ENCODE data around the gene GPX6.
"Not testable (repeated sequence)": the region's sequence is repeated elsewhere in the genome, so short reads cannot be mapped to it uniquely, and the experiment has no call there.

Gene GPX6

DNA sequence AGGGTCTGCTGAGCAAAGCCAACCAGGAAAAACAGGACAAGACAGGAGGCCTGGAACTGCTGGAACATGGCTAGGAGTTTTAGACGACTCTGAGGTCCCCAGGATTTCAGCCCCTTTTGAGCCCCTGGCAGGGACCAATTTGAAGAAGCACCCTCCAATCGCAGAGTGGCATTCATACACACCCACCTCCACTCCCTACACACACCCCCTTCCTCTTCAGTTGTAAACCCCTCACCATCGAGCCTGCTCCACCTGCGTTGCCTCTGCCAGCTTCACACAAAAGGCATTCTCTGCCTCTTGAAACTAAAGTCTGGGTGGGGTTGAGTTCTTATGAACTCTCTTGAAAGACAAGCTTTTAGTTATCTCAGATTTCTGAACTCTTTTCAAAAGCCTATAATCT, at the start of gene GPX6:
Gene GPX6, minus strand, starts transcription at position 118 of the 400 bp plus-strand sequence. Its CDS starts 50 bp downstream, at position 68.
- H3K4me3 ChIP-seq = no peak within 1 kb of the TSS
- no peak for TF ChIP-seq POLR2AphosphoS5 (IDR thresholded peaks at IDR 0.05; ENCODE audit: borderline replicate concordance, low read depth, low read length)
- no peak for TF ChIP-seq FOXP2 (optimal IDR thresholded peaks at IDR 0.05; ENCODE audit: control extremely low read depth, extremely low read length, insufficient read depth)
- no peak for TF ChIP-seq EZH2 (IDR thresholded peaks at IDR 0.05)
- H3K9me3 ChIP-seq (ENCODE audit: low read depth, low read length) = no peaks in the 10 kb centered on the region
- no peak within 1 kb of the TSS for H3K27ac ChIP-seq
- H3K9ac ChIP-seq (ENCODE audit: insufficient read length) = no peak within 1 kb of the TSS
- H3K36me3 ChIP-seq (ENCODE audit: insufficient read depth, low read length) = no peaks in the 10 kb centered on the region
- no peak for DNase-seq (ENCODE audit: low read depth, low spot score)

GRCh38 chr6:28563430-28564095, 48.0 kb upstream of the GPX6 start:
- no peak for TF ChIP-seq FOXP2 (optimal IDR thresholded peaks at IDR 0.05; ENCODE audit: control extremely low read depth, extremely low read length, insufficient read depth)
- no peak for TF ChIP-seq EZH2 (IDR thresholded peaks at IDR 0.05)
- no peak for TF ChIP-seq POLR2AphosphoS5 (IDR thresholded peaks at IDR 0.05; ENCODE audit: borderline replicate concordance, low read depth, low read length)
- Histone ChIP-seq H3K27ac (no peak overlapping the region), H3K9ac (ENCODE audit: insufficient read length) (no peak overlapping the region), H3K36me3 (ENCODE audit: insufficient read depth, low read length) (no peaks in the 10 kb centered on the region), H3K4me3 (no peak overlapping the region), H3K9me3 (ENCODE audit: low read depth, low read length) (no peaks in the 10 kb centered on the region)
- DNase-seq (ENCODE audit: low read depth, low spot score) = no peak

DNA sequence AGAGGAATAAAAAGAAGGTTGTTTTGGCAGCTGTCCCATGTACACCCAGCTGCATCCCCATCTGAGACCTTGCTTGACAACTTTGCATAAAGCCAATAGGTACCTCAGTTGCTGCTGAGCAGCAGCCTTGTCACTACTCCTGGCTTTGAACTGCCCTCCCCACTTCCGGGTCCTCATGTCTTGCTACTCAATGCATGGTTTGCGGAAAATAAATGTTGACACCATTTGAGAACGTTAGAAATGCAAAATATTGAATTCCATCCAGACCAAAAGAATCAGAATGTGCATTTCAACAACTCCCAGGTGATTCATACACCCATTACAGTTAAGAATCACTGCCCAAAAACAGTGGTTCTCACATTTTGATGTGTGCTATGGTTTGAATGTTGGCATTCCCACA, 43.0 kb upstream of the GPX6 start:
- TF ChIP-seq EZH2 (IDR thresholded peaks at IDR 0.05) (no peak), POLR2AphosphoS5 (IDR thresholded peaks at IDR 0.05; ENCODE audit: borderline replicate concordance, low read depth, low read length) (no peak), FOXP2 (optimal IDR thresholded peaks at IDR 0.05; ENCODE audit: control extremely low read depth, extremely low read length, insufficient read depth) (no peak)

DNA sequence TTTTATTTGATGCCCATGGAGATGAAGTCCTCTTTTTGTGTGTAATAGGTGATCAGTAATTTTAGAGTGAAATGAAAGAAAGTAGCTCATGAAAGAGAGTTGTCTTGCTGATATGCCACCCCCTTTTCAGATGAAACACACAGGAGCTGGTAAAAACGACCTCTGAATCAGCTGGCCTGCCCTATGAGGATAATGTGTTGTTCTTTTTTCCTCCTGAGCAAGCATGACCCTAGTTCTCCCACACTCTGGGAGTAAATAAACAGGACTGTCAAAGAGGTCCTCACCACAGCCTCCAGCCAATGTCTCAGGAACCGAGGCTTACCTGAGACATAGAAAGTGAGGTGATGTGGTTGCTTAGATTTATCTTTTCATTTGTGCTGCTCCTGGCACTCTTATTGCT, 39.5 kb upstream of the GPX6 start:
- H3K36me3 ChIP-seq (ENCODE audit: insufficient read depth, low read length) = no peaks in the 10 kb centered on the region
- no peak overlapping the region for H3K9ac ChIP-seq (ENCODE audit: insufficient read length)
- no peak overlapping the region for H3K27ac ChIP-seq
- TF ChIP-seq FOXP2 (optimal IDR thresholded peaks at IDR 0.05; ENCODE audit: control extremely low read depth, extremely low read length, insufficient read depth) (no peak), POLR2AphosphoS5 (IDR thresholded peaks at IDR 0.05; ENCODE audit: borderline replicate concordance, low read depth, low read length) (no peak), EZH2 (IDR thresholded peaks at IDR 0.05) (no peak)
- no peak for DNase-seq (ENCODE audit: low read depth, low spot score)
- H3K4me3 ChIP-seq = no peak overlapping the region
- no peaks in the 10 kb centered on the region for H3K9me3 ChIP-seq (ENCODE audit: low read depth, low read length)

More for the DNA sequence above, 43.0 kb upstream of the GPX6 start:
- H3K9me3 ChIP-seq (ENCODE audit: low read depth, low read length) = no peaks in the 10 kb centered on the region
- H3K27ac ChIP-seq = no peak overlapping the region
- no peak overlapping the region for H3K9ac ChIP-seq (ENCODE audit: insufficient read length)
- no peaks in the 10 kb centered on the region for H3K36me3 ChIP-seq (ENCODE audit: insufficient read depth, low read length)
- DNase-seq (ENCODE audit: low read depth, low spot score) = no peak
- no peak overlapping the region for H3K4me3 ChIP-seq

- H3K9me3 ChIP-seq (ENCODE audit: low read depth, low read length) = no peaks in the 10 kb centered on the region
- TF ChIP-seq EZH2 (IDR thresholded peaks at IDR 0.05) = no peak
- TF ChIP-seq FOXP2 (optimal IDR thresholded peaks at IDR 0.05; ENCODE audit: control extremely low read depth, extremely low read length, insufficient read depth) = no peak
- no peak for TF ChIP-seq POLR2AphosphoS5 (IDR thresholded peaks at IDR 0.05; ENCODE audit: borderline replicate concordance, low read depth, low read length)
- H3K9ac ChIP-seq (ENCODE audit: insufficient read length) = no peak overlapping the region
- H3K27ac ChIP-seq = no peak overlapping the region
- no peak for DNase-seq (ENCODE audit: low read depth, low spot score)
- no peak overlapping the region for H3K4me3 ChIP-seq
- H3K36me3 ChIP-seq (ENCODE audit: insufficient read depth, low read length) = no peaks in the 10 kb centered on the region
Observed at GRCh38 chr6:28553986-28554881, 38.6 kb upstream of the GPX6 start.

GRCh38 chr6:28553384-28553985, 37.9 kb upstream of the GPX6 start:
- TF ChIP-seq POLR2AphosphoS5 (IDR thresholded peaks at IDR 0.05; ENCODE audit: borderline replicate concordance, low read depth, low read length) = no peak
- TF ChIP-seq FOXP2 (optimal IDR thresholded peaks at IDR 0.05; ENCODE audit: control extremely low read depth, extremely low read length, insufficient read depth) = no peak
- no peak for TF ChIP-seq EZH2 (IDR thresholded peaks at IDR 0.05)
- H3K27ac ChIP-seq = no peak overlapping the region
- no peaks in the 10 kb centered on the region for H3K36me3 ChIP-seq (ENCODE audit: insufficient read depth, low read length)
- no peak overlapping the region for H3K4me3 ChIP-seq
- no peak overlapping the region for H3K9ac ChIP-seq (ENCODE audit: insufficient read length)
- DNase-seq (ENCODE audit: low read depth, low spot score) = no peak
- H3K9me3 ChIP-seq (ENCODE audit: low read depth, low read length) = no peaks in the 10 kb centered on the region

DNA sequence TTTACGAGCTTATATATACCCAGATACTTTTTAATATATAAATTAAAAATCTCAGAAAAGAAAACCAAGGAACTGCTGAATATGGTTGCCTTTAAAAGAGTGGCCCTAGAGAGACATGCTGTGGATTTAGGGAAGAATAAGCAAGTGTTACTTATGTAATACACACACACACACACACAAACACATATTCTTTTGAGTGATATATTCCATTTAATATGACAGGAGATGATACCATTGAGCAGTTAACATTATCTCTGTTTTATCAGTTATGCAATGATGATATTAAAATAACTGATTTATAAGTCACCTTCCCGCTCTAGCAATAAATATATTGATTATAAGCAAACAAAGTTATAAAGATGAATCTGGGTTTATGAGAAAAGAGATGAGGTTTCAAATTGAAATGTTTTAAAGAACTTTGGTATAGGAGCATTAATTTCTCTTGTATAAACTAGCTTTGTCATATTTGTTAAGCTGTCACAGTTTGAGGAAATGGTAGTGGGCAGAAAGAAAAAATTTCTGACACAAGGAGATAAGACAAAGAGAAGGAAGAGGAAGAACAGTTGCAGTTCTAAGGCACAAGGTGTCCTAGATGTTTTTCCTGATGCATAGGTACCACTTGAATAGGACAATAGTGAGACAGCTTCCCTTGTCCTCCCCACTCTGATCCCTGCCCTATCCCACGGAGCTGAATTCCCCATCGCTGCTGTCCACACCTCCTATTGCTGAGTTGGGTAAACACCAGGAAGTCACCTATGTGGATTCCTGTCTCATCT, 36.5 kb upstream of the GPX6 start:
- no peaks in the 10 kb centered on the region for H3K9me3 ChIP-seq (ENCODE audit: low read depth, low read length)

DNA sequence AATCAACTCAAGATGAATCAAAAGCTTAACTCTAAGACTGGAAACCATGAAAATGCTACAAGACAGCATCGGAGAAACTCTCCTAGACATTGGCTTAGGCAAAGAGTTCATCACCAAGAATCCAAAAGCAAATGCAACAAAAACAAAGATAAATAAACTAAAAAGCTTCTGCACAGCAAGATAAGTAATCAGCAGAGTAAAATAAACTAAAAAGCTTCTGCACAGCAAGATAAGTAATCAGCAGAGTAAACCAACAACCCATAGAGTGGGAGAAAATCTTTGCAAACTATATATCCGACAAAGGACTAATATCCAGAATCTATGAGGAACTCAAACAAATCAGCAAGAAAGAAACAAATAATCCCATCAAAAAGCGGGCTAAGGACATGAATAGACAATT, 31.4 kb upstream of the GPX6 start:
- not testable (repeated sequence) for H3K36me3 ChIP-seq (ENCODE audit: insufficient read depth, low read length)

More for the DNA sequence above, 36.5 kb upstream of the GPX6 start:
- Histone ChIP-seq H3K4me3 (no peak overlapping the region), H3K36me3 (ENCODE audit: insufficient read depth, low read length) (no peaks in the 10 kb centered on the region), H3K27ac (no peak overlapping the region), H3K9ac (ENCODE audit: insufficient read length) (no peak overlapping the region)
- DNase-seq (ENCODE audit: low read depth, low spot score) = no peak
- TF ChIP-seq EZH2 (IDR thresholded peaks at IDR 0.05) (no peak), FOXP2 (optimal IDR thresholded peaks at IDR 0.05; ENCODE audit: control extremely low read depth, extremely low read length, insufficient read depth) (no peak), POLR2AphosphoS5 (IDR thresholded peaks at IDR 0.05; ENCODE audit: borderline replicate concordance, low read depth, low read length) (no peak)

More for the DNA sequence above, 31.4 kb upstream of the GPX6 start:
- H3K9me3 ChIP-seq (ENCODE audit: low read depth, low read length); H3K9ac ChIP-seq (ENCODE audit: insufficient read length); H3K4me3 ChIP-seq; H3K27ac ChIP-seq; DNase-seq (ENCODE audit: low read depth, low spot score): not testable (repeated sequence)

Data from SK-N-MC (cell line).